Aorta (tissue), 5 donors: ENCODE results near the gene AKR1D1. TPM values are rescaled to one million over a fixed set of nuclear protein-coding genes. Genes with fewer than 3 reads are reported as not detected.

Experiments
- ATAC-seq: fragments of 200-7000 bp; cut with Tn5 transposase; one replicate; pipeline ENCODE4 v1.9.1; 2022; ENCODE audit warnings: moderate library complexity; ENCODE audit not compliant: low FRiP score
- DNase-seq, 2 donors: peaks; one replicate each; pipeline ENCODE4 v3.0.0-alpha.2; 2020
- H3K27ac ChIP-seq, 2 donors: one replicate each; pipeline ENCODE4 v1.5.1; 2013; ENCODE audit warnings: low read length in 2 of 2, mild to moderate bottlenecking in 2 of 2, moderate library complexity in 2 of 2, control low read depth in 1 of 2, inconsistent platforms in 1 of 2, low read depth in 1 of 2
- H3K27me3 ChIP-seq, 2 donors: one replicate each; pipeline ENCODE4 v1.6.1; 2013; ENCODE audit warnings: control low read depth in 1 of 2, low read length in 1 of 2, mild to moderate bottlenecking in 1 of 2, moderate library complexity in 1 of 2; ENCODE audit not compliant: insufficient read depth in 2 of 2, control insufficient read depth in 1 of 2
- H3K36me3 ChIP-seq, 2 donors: one replicate each; pipeline ENCODE4 v1.6.1; 2013; ENCODE audit warnings: control low read depth in 1 of 2, low read length in 1 of 2, mild to moderate bottlenecking in 1 of 2; ENCODE audit not compliant: insufficient read depth in 2 of 2, control insufficient read depth in 1 of 2
- H3K4me1 ChIP-seq, 2 donors: one replicate each; pipeline ENCODE4 v1.6.1; 2013; ENCODE audit warnings: low read length in 2 of 2, control low read depth in 1 of 2, mild to moderate bottlenecking in 1 of 2, moderate library complexity in 1 of 2; ENCODE audit not compliant: insufficient read depth in 2 of 2, control insufficient read depth in 1 of 2
- H3K4me3 ChIP-seq, 2 donors: one replicate each; pipeline ENCODE4 v1.5.1; 2013; ENCODE audit warnings: low read length in 2 of 2, control low read depth in 1 of 2, mild to moderate bottlenecking in 1 of 2
- H3K9me3 ChIP-seq: one replicate; pipeline ENCODE4 v1.6.1; 2013; ENCODE audit warnings: mild to moderate bottlenecking, low read length; ENCODE audit not compliant: control insufficient read depth
- WGBS, 2 donors: extraction: QIAGEN DNeasy Blood & Tissue Kit; methylation state at CpG; one replicate each; pipeline ENCODE4 v1.1.7; 2013; 5-methylcytosine and 5-hydroxymethylcytosine counted together
- intact Hi-C, 2 donors: fragments of 100-400 bp; cut with DNase I; formaldehyde crosslinking; loops; one replicate each; pipeline versions ENCODE4 v1.14.2 to v1.15.0; 2022
- polyA plus RNA-seq, 2 donors: library from polyadenylated mRNA; stranded (reverse); fragments of 200-250 nt; gene quantifications; one replicate each; pipeline ENCODE4 v1.2.3, GENCODE V29; 2013
- total RNA-seq, 2 donors: library from RNA; stranded (reverse); fragmentation: NEBNext Ultra II Directional; extraction: Animal tissue kit (Norgen Biotek cat#: 25700); gene quantifications; one replicate each; pipeline ENCODE4 v1.2.1, GENCODE V29; 2021
- donor health status: healthy with polysubstance abuse.
- donor health status: Bipolar disorder and iron deficiency.
- donor health status: DM: no; HTN: no; CAD: no.
- donor health status: DM: no; HTN: no; CAD: no.
- donor health status: DM: yes; HTN: yes; CAD: no.

The AKR1D1 gene
- total and polyA plus RNA-seq, 4 donors, result not detected

GRCh38 chr7:138122162-138122561, 45.9 kb downstream of the AKR1D1 start:
- DNase-seq, result no peak
- H3K27ac ChIP-seq, result no peak overlapping the region
- intact Hi-C loops, result no loop called here
- H3K9me3 ChIP-seq, result no peaks in the 10 kb centered on the region
- H3K36me3 ChIP-seq, result no peaks in the 10 kb centered on the region
- H3K27me3 ChIP-seq, result no peaks in the 10 kb centered on the region
- no peak for ATAC-seq
- H3K4me3 ChIP-seq, result no peak overlapping the region
- 94 to 96% methylated on average over 23 of the region's 23 CpGs for WGBS, 2 donors
- H3K4me1 ChIP-seq, result no peaks in the 10 kb centered on the region

GRCh38 chr7:138125119-138125518, 48.9 kb downstream of the AKR1D1 start:
- ATAC-seq, result no peak
- Histone ChIP-seq H3K36me3 (no peaks in the 10 kb centered on the region), H3K9me3 (peaks cover 2% of the 10 kb centered on the region), H3K27ac (no peak overlapping the region), H3K4me1 (no peaks in the 10 kb centered on the region), H3K4me3 (no peak overlapping the region), H3K27me3 (no peaks in the 10 kb centered on the region)
- WGBS, 2 donors, result 45 to 48% methylated on average over 2 of the region's 2 CpGs
- intact Hi-C loops, result no loop called here
- DNase-seq, result no peak

GRCh38 chr7:138125598-138126111, 49.4 kb downstream of the AKR1D1 start:
- intact Hi-C loops, result no loop called here
- Histone ChIP-seq H3K27me3 (no peaks in the 10 kb centered on the region), H3K9me3 (peaks cover 2% of the 10 kb centered on the region), H3K4me1 (no peaks in the 10 kb centered on the region), H3K36me3 (no peaks in the 10 kb centered on the region), H3K27ac (no peak overlapping the region), H3K4me3 (no peak overlapping the region)
- DNase-seq (no peak), ATAC-seq (no peak)
- WGBS, 2 donors, result 36 to 43% methylated on average over 2 of the region's 2 CpGs

- Histone ChIP-seq H3K27me3 (no peaks in the 10 kb centered on the region), H3K9me3 (peaks cover 2% of the 10 kb centered on the region), H3K36me3 (no peaks in the 10 kb centered on the region), H3K4me1 (no peaks in the 10 kb centered on the region), H3K4me3 (no peak overlapping the region), H3K27ac (no peak overlapping the region)
- intact Hi-C loops, result no loop called here
- DNase-seq (no peak), ATAC-seq (no peak)
- 80 to 87% methylated on average over 2 of the region's 2 CpGs for WGBS, 2 donors
Observed at GRCh38 chr7:138126928-138127327, 50.7 kb downstream of the AKR1D1 start.

GRCh38 chr7:138127996-138128395, 51.7 kb downstream of the AKR1D1 start:
- intact Hi-C loops, result no loop called here
- no peaks in the 10 kb centered on the region for H3K36me3 ChIP-seq
- ATAC-seq (no peak), DNase-seq (no peak)
- peaks cover 2% of the 10 kb centered on the region for H3K9me3 ChIP-seq
- H3K4me1 ChIP-seq, result no peaks in the 10 kb centered on the region
- no peak overlapping the region for H3K4me3 ChIP-seq
- no peaks in the 10 kb centered on the region for H3K27me3 ChIP-seq
- H3K27ac ChIP-seq, result no peak overlapping the region
- WGBS, 2 donors, result 32 to 42% methylated on average over 2 of the region's 2 CpGs

DNA sequence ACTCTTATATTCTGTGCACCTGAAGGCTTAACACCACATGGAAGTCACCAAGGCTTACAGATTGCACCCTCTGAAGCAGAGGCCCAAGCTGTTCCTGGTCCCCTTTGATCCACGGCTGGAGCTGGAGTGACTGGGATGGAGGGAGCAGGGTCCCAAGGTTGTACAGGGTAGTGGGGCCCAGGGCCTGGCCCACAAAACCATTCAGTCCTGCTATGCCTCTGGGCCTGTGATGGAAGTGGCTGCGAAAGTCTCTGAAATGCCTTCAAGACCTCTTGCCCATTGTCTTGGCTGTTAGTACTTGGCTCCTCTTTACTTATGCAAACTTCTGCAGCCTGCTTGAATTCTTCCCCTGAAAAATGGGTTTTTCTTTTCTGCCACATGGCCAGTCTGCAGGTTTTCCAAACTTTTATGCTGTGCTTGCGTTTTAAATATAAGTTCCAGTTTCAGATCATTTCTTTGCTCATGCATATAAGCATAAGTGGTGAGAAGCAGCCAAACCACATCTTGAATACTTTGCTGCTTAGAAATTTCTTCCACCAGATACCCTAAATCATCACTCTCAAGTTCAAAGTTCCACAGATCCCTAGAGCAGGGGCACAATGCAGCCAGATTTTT, 53.4 kb downstream of the AKR1D1 start:
- no peak overlapping the region for H3K4me3 ChIP-seq
- H3K4me1 ChIP-seq, result no peaks in the 10 kb centered on the region
- ATAC-seq, result no peak
- H3K27ac ChIP-seq, result no peak overlapping the region
- H3K36me3 ChIP-seq, result no peaks in the 10 kb centered on the region
- intact Hi-C loops, result no loop called here
- no peaks in the 10 kb centered on the region for H3K27me3 ChIP-seq
- WGBS, 2 donors, result 91 to 96% methylated on average over 3 of the region's 3 CpGs
- H3K9me3 ChIP-seq, result peaks cover 2% of the 10 kb centered on the region
- DNase-seq, result no peak

DNA sequence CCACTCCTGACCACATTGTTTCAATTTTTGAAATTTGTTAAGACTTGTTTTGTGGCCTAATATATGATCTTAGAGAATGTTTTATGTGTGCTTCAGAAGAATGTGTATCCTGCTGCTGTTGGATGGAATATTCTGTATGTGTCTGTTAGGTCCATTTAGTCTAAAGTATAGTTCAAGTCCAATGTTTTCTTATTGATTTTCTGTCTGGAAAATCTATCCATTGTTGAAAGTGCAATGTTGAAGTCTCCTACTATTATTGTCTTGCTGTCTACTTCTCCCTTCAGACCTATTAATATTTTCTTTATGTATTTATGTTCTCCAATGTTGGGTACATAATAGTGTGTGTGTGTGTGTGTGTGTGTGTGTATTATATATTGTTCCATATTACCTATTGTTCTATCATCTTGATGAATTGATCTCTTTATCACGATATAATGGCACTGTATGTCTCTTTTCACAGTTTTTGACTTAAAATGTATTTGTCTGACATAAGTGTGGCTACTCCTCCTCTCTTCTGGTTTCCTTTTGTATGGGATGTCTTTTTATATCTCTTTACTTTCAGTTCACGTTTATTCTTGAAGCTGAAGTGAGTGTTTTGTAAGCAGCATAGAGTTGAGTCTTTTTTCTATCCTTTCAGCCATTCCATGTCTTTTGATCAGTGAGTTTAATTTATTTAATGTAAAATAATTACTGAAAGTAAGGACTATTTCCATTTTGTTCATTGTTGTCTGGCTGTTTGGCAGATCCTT, 61.3 kb downstream of the AKR1D1 start:
- DNase-seq, result no peak
- no peak for ATAC-seq
- H3K27me3 ChIP-seq, result no peaks in the 10 kb centered on the region
- no peaks in the 10 kb centered on the region for H3K9me3 ChIP-seq
- intact Hi-C loops, result no loop called here
- 73 to 77% methylated on average over 2 of the region's 2 CpGs for WGBS, 2 donors
- H3K4me1 ChIP-seq, result no peaks in the 10 kb centered on the region
- H3K4me3 ChIP-seq, result no peak overlapping the region
- H3K36me3 ChIP-seq, result no peaks in the 10 kb centered on the region
- no peak overlapping the region for H3K27ac ChIP-seq

- H3K27ac ChIP-seq, result no peak overlapping the region
- H3K9me3 ChIP-seq, result no peaks in the 10 kb centered on the region
- intact Hi-C loops, result no loop called here
- H3K27me3 ChIP-seq, result no peaks in the 10 kb centered on the region
- DNase-seq (no peak), ATAC-seq (no peak)
- WGBS, 2 donors, result 49 to 52% methylated on average over 3 of the region's 3 CpGs
- H3K4me3 ChIP-seq, result no peak overlapping the region
- no peaks in the 10 kb centered on the region for H3K36me3 ChIP-seq
- H3K4me1 ChIP-seq, result no peaks in the 10 kb centered on the region
Observed at GRCh38 chr7:138138244-138138643, 62.0 kb downstream of the AKR1D1 start.

DNA sequence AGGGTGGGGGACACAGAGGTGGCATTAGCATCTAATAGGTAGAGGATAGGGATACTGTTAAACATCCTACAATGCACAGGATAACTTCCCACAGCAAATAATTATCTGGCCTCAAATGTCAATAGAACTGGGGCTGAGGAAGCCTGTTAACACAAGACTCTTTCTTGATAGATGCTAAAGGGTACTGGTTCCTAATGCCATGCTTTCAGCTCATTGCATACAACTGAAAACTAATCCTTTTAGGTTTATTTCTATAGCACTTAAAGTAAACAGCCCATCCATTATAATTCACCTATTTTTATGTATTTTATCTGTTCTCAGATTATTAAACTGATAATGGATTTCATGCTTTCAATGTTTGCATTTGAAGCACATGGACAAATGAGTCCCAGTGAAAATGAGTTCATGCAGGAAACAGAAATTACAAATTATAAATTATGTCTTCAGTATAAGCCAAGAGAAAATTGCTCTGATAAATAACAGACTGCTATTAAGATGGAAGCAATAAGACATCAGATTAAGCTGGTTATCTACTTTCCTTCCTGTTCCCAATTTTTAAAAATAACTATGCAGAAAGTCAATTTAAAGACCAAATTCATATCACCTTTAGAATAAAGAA, 66.4 kb downstream of the AKR1D1 start:
- intact Hi-C loops, result no loop called here
- ATAC-seq, result no peak
- H3K4me1 ChIP-seq, result no peaks in the 10 kb centered on the region
- H3K4me3 ChIP-seq, result no peak overlapping the region
- no peak overlapping the region for H3K27ac ChIP-seq
- H3K9me3 ChIP-seq, result no peaks in the 10 kb centered on the region
- no peak for DNase-seq
- no peaks in the 10 kb centered on the region for H3K27me3 ChIP-seq
- no peaks in the 10 kb centered on the region for H3K36me3 ChIP-seq
